ENCODE measurements around the gene SPATA31A6. TPM values are rescaled to one million over a fixed set of nuclear protein-coding genes. Genes with fewer than 3 reads are reported as not detected.
"Not testable (repeated sequence)": the region's sequence is repeated elsewhere in the genome, so short reads cannot be mapped to it uniquely, and the experiment has no call there.

SPATA31A6 gene
- not detected for total RNA-seq

GRCh38 chr9:42183359-42183758 is at the start of gene SPATA31A6:
TSS of gene SPATA31A6 (plus strand) at chr9:42183659. CDS start at chr9:42183688, 29 bp downstream.
- intact Hi-C loops (cut with micrococcal nuclease); H3K4me3 Mint-ChIP-seq; POLR2A ChIA-PET; H3K36me3 Mint-ChIP-seq; H3K27ac Mint-ChIP-seq; H3K27me3 Mint-ChIP-seq; DNase-seq; H3K9me3 Mint-ChIP-seq; CTCF ChIA-PET; H3K4me1 Mint-ChIP-seq (ENCODE audit: low read depth): not testable (repeated sequence)

DNA sequence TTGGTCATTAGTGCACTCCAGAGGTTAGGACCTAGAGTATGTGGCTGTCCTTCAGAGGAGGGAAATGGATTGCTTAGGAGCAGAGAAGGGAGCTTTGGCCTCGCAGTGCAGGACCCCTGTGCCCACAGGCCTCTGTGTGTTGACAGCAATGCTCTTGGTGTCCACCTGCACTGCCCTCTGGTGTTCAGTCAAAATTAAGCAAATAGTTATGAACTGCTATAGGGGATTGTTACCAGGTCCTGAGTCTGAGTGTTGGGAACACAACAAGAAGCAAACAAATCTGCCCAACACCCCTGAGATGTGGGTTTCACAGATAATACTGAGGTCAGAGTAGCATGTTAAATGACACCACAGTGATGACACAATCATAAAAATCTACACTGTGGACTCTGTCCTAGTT is 23.2 kb upstream of the SPATA31A6 start:
- H3K36me3 Mint-ChIP-seq: not testable (repeated sequence)

DNA sequence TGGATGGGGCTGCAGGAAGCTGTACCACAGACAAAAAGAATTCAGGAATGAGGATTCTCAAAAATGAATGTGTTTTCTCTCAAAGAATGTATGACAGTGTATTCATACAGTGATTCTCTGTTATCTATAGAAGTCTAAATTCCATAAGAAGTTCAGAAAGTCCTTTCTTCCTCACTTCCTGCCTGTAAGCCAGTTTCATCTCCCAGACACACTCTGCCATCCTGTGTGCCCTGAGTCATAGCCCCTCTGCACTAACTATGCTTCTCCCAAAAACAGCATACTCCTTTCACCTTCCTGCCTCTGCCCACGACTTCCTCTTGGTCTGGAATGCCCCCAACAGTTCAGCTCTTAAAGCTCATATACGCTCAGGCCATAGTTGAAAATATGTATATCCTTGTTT is 36.4 kb downstream of the SPATA31A6 start:
- H3K36me3 Mint-ChIP-seq; H3K9me3 Mint-ChIP-seq; H3K4me3 Mint-ChIP-seq; POLR2A ChIA-PET; H3K27ac Mint-ChIP-seq; DNase-seq; CTCF ChIA-PET; H3K27me3 Mint-ChIP-seq; H3K4me1 Mint-ChIP-seq (ENCODE audit: low read depth); intact Hi-C loops (cut with micrococcal nuclease): not testable (repeated sequence)

More for the DNA sequence above, 23.2 kb upstream of the SPATA31A6 start:
- intact Hi-C loops (cut with micrococcal nuclease); DNase-seq; H3K9me3 Mint-ChIP-seq; H3K27ac Mint-ChIP-seq; H3K4me3 Mint-ChIP-seq; H3K27me3 Mint-ChIP-seq; CTCF ChIA-PET; POLR2A ChIA-PET; H3K4me1 Mint-ChIP-seq (ENCODE audit: low read depth): not testable (repeated sequence)

DNA sequence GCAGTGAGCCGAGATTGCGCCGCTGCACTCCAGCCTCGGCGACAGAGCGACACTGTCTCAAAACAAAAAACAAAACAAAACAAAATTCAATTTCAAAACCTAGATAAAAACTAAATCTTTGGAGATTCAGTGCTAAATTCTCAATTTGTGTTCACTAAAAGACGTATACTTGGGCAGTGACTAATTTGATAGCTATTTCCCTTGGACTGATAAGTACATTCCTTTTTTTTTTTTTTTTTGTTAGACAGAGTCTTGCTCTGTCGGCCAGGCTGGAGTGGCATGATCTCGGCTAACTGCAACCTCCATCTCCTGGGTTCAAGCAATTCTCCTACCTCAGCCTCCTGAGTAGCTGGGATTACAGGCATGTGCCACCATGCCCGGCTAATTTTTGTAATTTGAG is 39.8 kb downstream of the SPATA31A6 start:
- intact Hi-C loops (cut with micrococcal nuclease): not testable (repeated sequence)

DNA sequence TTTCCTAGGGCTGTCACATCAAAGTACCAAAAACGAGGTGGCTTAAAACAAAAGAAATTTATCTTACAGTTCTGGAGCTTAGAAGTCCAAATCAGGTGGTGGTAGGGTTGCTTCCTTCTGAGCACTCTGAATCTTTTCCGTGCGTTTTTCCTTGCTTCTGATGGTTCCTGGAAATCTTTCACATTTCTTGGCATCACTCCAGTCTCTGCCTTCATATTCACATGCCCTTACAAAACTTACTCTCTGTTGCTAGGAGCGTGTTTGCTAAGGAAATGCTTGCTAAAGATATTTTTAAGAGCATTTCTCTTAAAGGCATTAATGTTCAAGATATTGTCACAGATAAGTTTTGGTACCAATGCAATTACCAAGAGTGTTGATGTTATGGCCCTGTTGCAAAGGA is 49.6 kb downstream of the SPATA31A6 start:
- H3K36me3 Mint-ChIP-seq; H3K27ac Mint-ChIP-seq; H3K9me3 Mint-ChIP-seq; H3K4me3 Mint-ChIP-seq; H3K27me3 Mint-ChIP-seq; CTCF ChIA-PET; DNase-seq; intact Hi-C loops (cut with micrococcal nuclease); H3K4me1 Mint-ChIP-seq (ENCODE audit: low read depth); POLR2A ChIA-PET: not testable (repeated sequence)

More for the DNA sequence above, 39.8 kb downstream of the SPATA31A6 start:
- POLR2A ChIA-PET; H3K27me3 Mint-ChIP-seq; H3K36me3 Mint-ChIP-seq; DNase-seq; H3K9me3 Mint-ChIP-seq; H3K4me3 Mint-ChIP-seq; H3K4me1 Mint-ChIP-seq (ENCODE audit: low read depth); H3K27ac Mint-ChIP-seq; CTCF ChIA-PET: not testable (repeated sequence)

GRCh38 chr9:42234610-42235009 is 51.2 kb downstream of the SPATA31A6 start:
- H3K27me3 Mint-ChIP-seq; intact Hi-C loops (cut with micrococcal nuclease): not testable (repeated sequence)

GRCh38 chr9:42235352-42235991 is 52.0 kb downstream of the SPATA31A6 start:
- H3K9me3 Mint-ChIP-seq; POLR2A ChIA-PET; H3K27ac Mint-ChIP-seq; intact Hi-C loops (cut with micrococcal nuclease); H3K27me3 Mint-ChIP-seq; H3K36me3 Mint-ChIP-seq; H3K4me3 Mint-ChIP-seq; CTCF ChIA-PET; H3K4me1 Mint-ChIP-seq (ENCODE audit: low read depth); DNase-seq: not testable (repeated sequence)

More at GRCh38 chr9:42234610-42235009, 51.2 kb downstream of the SPATA31A6 start:
- CTCF ChIA-PET; H3K9me3 Mint-ChIP-seq; H3K27ac Mint-ChIP-seq; H3K4me1 Mint-ChIP-seq (ENCODE audit: low read depth); POLR2A ChIA-PET; H3K36me3 Mint-ChIP-seq; H3K4me3 Mint-ChIP-seq; DNase-seq: not testable (repeated sequence)

- H3K36me3 Mint-ChIP-seq, CTCF ChIA-PET: not testable (repeated sequence)
Observed at GRCh38 chr9:42236097-42236496, 52.6 kb downstream of the SPATA31A6 start.

GRCh38 chr9:42237381-42237780 is 53.9 kb downstream of the SPATA31A6 start:
- H3K9me3 Mint-ChIP-seq, POLR2A ChIA-PET, H3K27me3 Mint-ChIP-seq: not testable (repeated sequence)

More at GRCh38 chr9:42236097-42236496, 52.6 kb downstream of the SPATA31A6 start:
- DNase-seq; POLR2A ChIA-PET; H3K4me1 Mint-ChIP-seq (ENCODE audit: low read depth); H3K27ac Mint-ChIP-seq; H3K27me3 Mint-ChIP-seq; H3K9me3 Mint-ChIP-seq; H3K4me3 Mint-ChIP-seq; intact Hi-C loops (cut with micrococcal nuclease): not testable (repeated sequence)

DNA sequence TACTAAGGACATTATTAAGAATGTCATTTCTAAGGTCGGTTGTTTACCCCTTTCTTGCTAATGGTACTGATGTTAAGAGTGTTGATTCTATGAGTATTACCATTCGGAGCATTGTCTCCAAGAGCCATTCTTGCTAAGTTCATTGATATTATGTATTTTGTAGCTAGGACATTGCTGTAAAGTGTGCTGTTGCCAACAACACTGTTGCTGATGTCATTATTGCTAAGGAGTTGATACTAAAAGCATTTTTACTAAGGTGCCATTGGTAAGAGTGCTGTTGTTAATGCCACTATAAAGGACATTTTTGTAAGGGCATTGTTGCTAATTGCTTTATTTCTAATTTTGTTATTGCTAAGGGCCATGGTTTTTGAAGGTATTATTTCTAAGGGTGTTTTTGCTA is 55.4 kb downstream of the SPATA31A6 start:
- POLR2A ChIA-PET; H3K4me3 Mint-ChIP-seq; DNase-seq; H3K36me3 Mint-ChIP-seq; intact Hi-C loops (cut with micrococcal nuclease); CTCF ChIA-PET; H3K9me3 Mint-ChIP-seq; H3K27ac Mint-ChIP-seq; H3K4me1 Mint-ChIP-seq (ENCODE audit: low read depth); H3K27me3 Mint-ChIP-seq: not testable (repeated sequence)

More at GRCh38 chr9:42237381-42237780, 53.9 kb downstream of the SPATA31A6 start:
- DNase-seq; H3K4me1 Mint-ChIP-seq (ENCODE audit: low read depth); CTCF ChIA-PET; H3K27ac Mint-ChIP-seq; intact Hi-C loops (cut with micrococcal nuclease); H3K36me3 Mint-ChIP-seq; H3K4me3 Mint-ChIP-seq: not testable (repeated sequence)

Other genes with a start within 250 kb of the SPATA31A6 start
- gene CNTNAP3B, start 54.2 kb upstream of the SPATA31A6 start, total RNA-seq: not detected